ENCODE measurements around the gene SLC5A9.

DNA sequence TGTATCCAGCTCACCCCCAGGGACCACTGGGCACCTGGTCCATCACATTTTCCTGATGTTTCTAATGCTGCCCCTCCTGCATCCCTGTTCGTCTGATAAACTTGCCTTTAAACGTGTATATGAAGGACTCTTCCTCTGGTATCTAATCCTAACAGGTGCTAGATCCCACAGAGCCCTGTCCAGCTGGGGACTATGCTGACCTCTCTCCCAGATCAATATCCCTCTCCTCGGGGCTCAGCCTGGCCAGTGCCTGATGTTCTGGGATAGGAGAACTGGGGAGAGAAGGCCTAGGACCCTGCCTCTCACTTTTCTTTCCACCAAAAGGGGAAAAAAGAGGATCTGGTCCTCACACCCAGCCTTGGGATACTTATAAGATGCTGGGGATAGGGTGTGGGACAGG, 1.4 kb upstream of the SLC5A9 start:
- TF ChIP-seq POLR2AphosphoS5 (IDR thresholded peaks at IDR 0.05) (no peak), POLR2A (IDR thresholded peaks at IDR 0.05) (no peak), EP300 (IDR thresholded peaks at IDR 0.05) (no peak)
- TF ChIP-seq, protein P1, sequence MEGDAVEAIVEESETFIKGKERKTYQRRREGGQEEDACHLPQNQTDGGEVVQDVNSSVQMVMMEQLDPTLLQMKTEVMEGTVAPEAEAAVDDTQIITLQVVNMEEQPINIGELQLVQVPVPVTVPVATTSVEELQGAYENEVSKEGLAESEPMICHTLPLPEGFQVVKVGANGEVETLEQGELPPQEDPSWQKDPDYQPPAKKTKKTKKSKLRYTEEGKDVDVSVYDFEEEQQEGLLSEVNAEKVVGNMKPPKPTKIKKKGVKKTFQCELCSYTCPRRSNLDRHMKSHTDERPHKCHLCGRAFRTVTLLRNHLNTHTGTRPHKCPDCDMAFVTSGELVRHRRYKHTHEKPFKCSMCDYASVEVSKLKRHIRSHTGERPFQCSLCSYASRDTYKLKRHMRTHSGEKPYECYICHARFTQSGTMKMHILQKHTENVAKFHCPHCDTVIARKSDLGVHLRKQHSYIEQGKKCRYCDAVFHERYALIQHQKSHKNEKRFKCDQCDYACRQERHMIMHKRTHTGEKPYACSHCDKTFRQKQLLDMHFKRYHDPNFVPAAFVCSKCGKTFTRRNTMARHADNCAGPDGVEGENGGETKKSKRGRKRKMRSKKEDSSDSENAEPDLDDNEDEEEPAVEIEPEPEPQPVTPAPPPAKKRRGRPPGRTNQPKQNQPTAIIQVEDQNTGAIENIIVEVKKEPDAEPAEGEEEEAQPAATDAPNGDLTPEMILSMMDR (IDR thresholded peaks at IDR 0.05), result no peak

Data from upper lobe of left lung (tissue), 4 donors.